Panc1 (cell line): Measurements from ENCODE around the gene CAPRIN1.

Experiments used
- CTCF ChIP-seq: fragments of 450-650 bp; IDR thresholded peaks from 2 replicates; pipeline ENCODE4 v1.5.1; 2017; ENCODE audit warnings: mild to moderate bottlenecking
- POLR2AphosphoS5 ChIP-seq: IDR thresholded peaks from 2 replicates; pipeline ENCODE4 v1.6.1; 2012; ENCODE audit warnings: mild to moderate bottlenecking, low read depth, low read length, moderate library complexity
- SIN3A ChIP-seq: IDR thresholded peaks from 2 replicates; pipeline ENCODE4 v1.6.1; 2012; ENCODE audit warnings: low read depth, mild to moderate bottlenecking, low read length, moderate library complexity, borderline replicate concordance; ENCODE audit not compliant: insufficient read depth
- TCF7L2 ChIP-seq: IDR thresholded peaks from 2 replicates; pipeline ENCODE4 v1.6.1; 2011; ENCODE audit warnings: mild to moderate bottlenecking, low read depth, low read length, inconsistent platforms
- TF ChIP-seq, protein P1 (sequence below), 2 experiments: IDR thresholded peaks; 2 replicates each; pipeline ENCODE4 v1.6.1; 2011 to 2012; ENCODE audit warnings: low read depth in 2 of 2, control low read depth in 1 of 2, low read length in 1 of 2, mild to moderate bottlenecking in 1 of 2, moderate library complexity in 1 of 2; ENCODE audit not compliant: insufficient read depth in 1 of 2

DNA sequence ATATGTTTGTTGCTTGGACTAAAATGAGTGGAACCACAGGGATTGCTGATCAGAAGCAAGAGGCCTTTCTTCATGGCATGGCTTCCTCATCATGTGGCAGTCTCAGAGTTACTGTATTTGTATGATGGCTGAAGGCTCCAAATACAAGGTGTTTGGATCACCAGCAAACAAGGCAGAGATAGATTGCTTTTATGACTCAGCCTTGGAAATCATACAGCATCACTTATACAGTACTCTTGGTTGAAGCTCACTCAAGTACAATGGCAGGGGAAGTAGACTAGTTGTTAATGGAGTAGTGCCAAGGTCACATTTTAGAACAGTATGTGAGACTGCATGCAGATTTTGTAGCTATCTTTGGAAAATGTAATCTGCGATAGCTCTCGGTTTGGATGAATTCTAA is 16.6 kb downstream of the CAPRIN1 start:
- TF ChIP-seq CTCF (no peak), POLR2AphosphoS5 (no peak), TCF7L2 (no peak), SIN3A (no peak)
- TF ChIP-seq, protein P1, sequence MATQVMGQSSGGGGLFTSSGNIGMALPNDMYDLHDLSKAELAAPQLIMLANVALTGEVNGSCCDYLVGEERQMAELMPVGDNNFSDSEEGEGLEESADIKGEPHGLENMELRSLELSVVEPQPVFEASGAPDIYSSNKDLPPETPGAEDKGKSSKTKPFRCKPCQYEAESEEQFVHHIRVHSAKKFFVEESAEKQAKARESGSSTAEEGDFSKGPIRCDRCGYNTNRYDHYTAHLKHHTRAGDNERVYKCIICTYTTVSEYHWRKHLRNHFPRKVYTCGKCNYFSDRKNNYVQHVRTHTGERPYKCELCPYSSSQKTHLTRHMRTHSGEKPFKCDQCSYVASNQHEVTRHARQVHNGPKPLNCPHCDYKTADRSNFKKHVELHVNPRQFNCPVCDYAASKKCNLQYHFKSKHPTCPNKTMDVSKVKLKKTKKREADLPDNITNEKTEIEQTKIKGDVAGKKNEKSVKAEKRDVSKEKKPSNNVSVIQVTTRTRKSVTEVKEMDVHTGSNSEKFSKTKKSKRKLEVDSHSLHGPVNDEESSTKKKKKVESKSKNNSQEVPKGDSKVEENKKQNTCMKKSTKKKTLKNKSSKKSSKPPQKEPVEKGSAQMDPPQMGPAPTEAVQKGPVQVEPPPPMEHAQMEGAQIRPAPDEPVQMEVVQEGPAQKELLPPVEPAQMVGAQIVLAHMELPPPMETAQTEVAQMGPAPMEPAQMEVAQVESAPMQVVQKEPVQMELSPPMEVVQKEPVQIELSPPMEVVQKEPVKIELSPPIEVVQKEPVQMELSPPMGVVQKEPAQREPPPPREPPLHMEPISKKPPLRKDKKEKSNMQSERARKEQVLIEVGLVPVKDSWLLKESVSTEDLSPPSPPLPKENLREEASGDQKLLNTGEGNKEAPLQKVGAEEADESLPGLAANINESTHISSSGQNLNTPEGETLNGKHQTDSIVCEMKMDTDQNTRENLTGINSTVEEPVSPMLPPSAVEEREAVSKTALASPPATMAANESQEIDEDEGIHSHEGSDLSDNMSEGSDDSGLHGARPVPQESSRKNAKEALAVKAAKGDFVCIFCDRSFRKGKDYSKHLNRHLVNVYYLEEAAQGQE (IDR thresholded peaks at IDR 0.05; ENCODE audit: insufficient read depth in 1 of 2, low read depth in 2 of 2, low read length in 1 of 2), result no peak
